ENCODE measurements around the gene CFL1.
A peak's percentile ranks its signal among the peaks of the same experiment; 100 is the strongest.

The CFL1 gene

DNA sequence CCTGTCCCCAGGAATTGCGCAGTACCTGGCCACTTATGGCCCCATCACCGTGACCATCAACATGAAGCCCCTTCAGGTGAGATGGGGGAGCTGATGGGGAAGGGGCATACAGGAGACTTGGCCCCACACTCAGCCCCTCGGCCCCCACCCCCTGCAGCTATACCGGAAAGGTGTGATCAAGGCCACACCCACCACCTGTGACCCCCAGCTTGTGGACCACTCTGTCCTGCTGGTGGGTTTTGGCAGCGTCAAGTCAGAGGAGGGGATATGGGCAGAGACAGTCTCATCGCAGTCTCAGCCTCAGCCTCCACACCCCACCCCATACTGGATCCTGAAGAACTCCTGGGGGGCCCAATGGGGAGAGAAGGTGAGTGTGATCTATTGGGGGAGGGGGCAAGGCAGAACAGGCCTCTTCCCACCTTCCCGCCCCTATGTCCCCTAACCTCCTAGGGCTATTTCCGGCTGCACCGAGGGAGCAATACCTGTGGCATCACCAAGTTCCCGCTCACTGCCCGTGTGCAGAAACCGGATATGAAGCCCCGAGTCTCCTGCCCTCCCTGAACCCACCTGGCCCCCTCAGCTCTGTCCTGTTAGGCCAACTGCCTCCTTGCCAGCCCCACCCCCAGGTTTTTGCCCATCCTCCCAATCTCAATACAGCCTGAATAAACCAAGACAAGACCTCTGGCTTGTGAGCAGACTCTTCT, 25.2 kb upstream of the CFL1 start:
- H3K27ac Mint-ChIP-seq, result no peak overlapping the region
- no peaks in the 10 kb centered on the region for H3K27me3 Mint-ChIP-seq
- H3K36me3 Mint-ChIP-seq, result no peaks in the 10 kb centered on the region
- H3K9me3 Mint-ChIP-seq (ENCODE audit: low read depth), result no peaks in the 10 kb centered on the region
- peaks cover 50% of the 10 kb centered on the region for H3K4me1 Mint-ChIP-seq (ENCODE audit: low read depth)
- H3K4me3 Mint-ChIP-seq, result no peak overlapping the region

DNA sequence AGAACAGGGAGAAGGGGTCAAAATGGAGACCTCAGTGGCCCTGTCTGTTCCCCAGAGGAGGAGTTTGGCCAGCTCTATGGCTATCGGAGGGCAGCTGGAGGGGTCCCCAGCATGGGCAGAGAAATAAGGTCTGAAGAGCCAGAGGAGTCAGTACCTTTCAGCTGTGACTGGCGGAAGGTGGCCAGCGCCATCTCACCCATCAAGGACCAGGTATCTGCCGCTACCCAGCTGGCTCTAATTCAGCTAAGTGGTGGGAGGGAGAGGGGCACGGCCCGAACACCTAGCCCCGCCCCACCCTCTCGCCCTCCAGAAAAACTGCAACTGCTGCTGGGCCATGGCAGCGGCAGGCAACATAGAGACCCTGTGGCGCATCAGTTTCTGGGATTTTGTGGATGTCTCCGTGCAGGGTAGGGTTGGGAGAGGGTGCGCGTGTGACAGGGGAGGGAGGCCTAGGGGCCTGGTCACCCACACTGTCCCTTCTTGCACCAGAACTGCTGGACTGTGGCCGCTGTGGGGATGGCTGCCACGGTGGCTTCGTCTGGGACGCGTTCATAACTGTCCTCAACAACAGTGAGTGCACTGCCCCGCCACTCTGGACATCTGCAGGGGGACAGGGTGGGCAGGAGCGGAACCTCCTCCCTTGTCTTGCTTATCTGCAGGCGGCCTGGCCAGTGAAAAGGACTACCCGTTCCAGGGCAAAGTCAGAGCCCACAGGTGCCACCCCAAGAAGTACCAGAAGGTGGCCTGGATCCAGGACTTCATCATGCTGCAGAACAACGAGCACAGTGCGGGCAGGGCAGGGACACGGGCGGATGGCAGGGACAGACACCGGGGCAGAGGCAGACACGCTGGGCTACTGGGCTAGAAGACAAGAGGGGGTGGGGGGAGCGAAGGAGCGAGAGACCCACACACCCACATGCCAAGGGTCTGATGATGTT, 24.4 kb upstream of the CFL1 start:
- Mint-ChIP-seq H3K27ac (peak overlapping the region; percentile 3), H3K36me3 (no peaks in the 10 kb centered on the region), H3K9me3 (ENCODE audit: low read depth) (no peaks in the 10 kb centered on the region), H3K27me3 (no peaks in the 10 kb centered on the region), H3K4me3 (no peak overlapping the region), H3K4me1 (ENCODE audit: low read depth) (peaks cover 55% of the 10 kb centered on the region)

DNA sequence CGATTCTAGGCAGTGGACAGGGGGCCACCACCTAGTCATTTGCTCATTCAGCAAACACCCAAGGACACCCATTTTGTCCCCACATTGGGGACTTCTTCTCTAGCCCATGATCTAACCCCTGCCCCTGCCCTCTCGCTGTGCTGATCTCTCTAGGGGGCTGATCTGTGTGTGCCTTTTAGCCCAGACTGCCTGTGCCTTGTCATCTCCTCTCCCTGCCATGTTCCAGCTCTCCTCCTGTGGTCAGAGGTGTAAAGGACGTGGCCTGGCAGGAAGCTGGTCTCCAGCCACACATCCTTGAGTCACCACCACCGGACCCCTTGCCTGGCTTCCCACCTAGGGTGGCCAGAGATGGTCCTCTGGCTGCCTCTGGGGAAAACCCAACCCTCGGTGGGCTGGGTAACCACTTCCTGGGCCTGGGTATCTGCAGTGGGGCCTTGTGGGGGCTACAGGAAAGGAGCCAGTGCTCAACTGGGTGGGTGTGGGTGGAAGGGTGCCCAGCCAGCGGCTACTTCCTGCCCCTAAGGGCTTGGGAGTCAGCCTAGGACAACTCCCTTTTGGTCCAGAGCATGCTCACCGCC, 23.0 kb upstream of the CFL1 start:
- peak overlapping the region; percentile 82 for H3K4me3 Mint-ChIP-seq
- peak overlapping the region; percentile 91 for H3K27ac Mint-ChIP-seq
- no peaks in the 10 kb centered on the region for H3K36me3 Mint-ChIP-seq
- H3K4me1 Mint-ChIP-seq (ENCODE audit: low read depth), result peaks cover 60% of the 10 kb centered on the region
- no peaks in the 10 kb centered on the region for H3K27me3 Mint-ChIP-seq
- no peaks in the 10 kb centered on the region for H3K9me3 Mint-ChIP-seq (ENCODE audit: low read depth)

DNA sequence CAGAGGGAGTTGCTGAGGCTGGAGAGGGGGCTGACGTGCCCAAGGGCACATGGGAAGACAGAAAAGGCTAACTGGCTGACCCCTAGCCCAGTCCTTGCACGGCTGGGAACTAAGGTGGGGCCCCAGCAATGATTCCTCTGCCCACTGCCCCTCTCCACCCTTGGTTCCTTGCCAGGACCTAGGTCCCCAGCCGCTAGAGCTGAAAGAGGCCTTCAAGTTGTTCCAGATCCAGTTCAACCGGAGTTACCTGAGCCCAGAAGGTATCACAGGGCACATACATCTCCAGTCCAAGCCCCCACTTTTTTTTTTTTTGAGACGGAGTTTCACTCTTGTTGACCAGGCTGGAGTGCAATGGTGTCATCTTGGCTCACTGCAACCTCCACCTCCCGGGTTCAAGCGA, 22.0 kb upstream of the CFL1 start:
- no peaks in the 10 kb centered on the region for H3K36me3 Mint-ChIP-seq
- H3K9me3 Mint-ChIP-seq (ENCODE audit: low read depth), result no peaks in the 10 kb centered on the region
- H3K4me3 Mint-ChIP-seq, result peak overlapping the region; percentile 82
- H3K4me1 Mint-ChIP-seq (ENCODE audit: low read depth), result peaks cover 58% of the 10 kb centered on the region
- peak overlapping the region; percentile 91 for H3K27ac Mint-ChIP-seq
- H3K27me3 Mint-ChIP-seq, result no peaks in the 10 kb centered on the region

DNA sequence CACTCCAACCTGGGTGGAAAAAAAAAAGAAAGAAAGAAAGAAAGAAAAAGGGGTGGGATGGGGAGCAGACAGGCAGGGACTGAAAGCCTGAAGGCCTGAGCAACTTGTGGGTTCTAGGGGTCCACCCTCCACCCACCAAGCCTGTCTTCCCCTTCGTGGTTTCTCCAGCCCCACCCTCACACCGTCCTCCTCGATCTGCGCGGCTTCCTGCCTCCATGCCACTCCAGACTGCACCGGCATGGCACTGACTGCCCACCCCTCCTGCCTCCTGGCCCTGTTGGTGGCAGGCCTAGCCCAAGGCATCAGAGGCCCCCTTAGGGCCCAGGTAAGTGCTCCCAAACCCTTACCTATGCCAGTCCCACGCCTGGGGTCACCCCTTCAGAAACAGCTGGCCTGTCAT, 21.6 kb upstream of the CFL1 start, which contains the start of gene CTSW:
TSS of gene CTSW (plus strand) at position 221 of the 400 bp plus-strand sequence. CDS start at position 239, 18 bp downstream.
- Mint-ChIP-seq H3K27ac (peak within 1 kb of the TSS; percentile 91), H3K4me3 (peak within 1 kb of the TSS; percentile 82), H3K4me1 (ENCODE audit: low read depth) (peaks cover 56% of the 10 kb centered on the region), H3K36me3 (no peaks in the 10 kb centered on the region), H3K27me3 (no peaks in the 10 kb centered on the region), H3K9me3 (ENCODE audit: low read depth) (no peaks in the 10 kb centered on the region)

DNA sequence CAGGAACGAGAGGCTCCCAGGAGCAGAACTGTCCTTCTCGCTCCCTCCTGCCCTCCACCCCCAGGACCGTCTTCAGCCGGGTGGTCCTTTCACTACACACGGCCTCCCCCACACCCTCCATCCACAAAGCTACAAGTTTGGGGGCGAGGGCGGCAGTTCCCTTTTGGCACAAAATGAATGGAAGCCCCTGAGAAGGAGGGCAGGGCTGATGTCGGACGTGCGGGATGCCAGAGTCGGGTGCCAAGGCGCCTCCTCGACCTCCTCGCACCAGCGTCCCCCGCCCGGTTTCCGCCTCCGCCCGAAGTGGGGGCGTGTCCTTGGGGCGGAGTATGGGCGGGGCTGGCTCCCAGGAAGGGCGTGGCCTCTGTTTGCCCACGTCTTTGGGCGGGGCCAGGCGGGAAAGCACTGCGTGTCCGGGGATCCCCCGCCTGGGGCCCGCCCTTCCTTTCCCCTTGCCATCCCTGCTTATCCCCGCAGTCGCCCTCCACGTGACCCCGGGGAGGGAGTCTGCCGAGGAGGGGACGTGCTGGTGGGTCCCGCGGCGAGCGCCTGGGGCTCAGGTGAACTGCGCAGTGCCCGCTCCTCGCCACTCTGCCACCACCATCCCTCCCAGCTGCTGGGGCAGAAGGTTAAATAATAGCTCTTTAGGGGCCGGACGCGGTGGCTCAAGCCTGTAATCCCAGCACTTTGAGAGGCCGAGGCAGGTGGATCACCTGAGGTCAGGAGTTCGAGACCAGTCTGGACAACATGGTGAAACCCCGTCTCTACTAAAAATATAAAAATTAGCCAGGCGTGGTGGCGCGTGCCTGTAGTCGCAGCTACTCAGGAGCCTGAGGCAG, 15.6 kb upstream of the CFL1 start:
- Mint-ChIP-seq H3K36me3 (no peaks in the 10 kb centered on the region), H3K27me3 (no peaks in the 10 kb centered on the region), H3K27ac (peak overlapping the region; percentile 77), H3K4me3 (peak overlapping the region; percentile 90), H3K4me1 (ENCODE audit: low read depth) (peaks cover 46% of the 10 kb centered on the region), H3K9me3 (ENCODE audit: low read depth) (no peaks in the 10 kb centered on the region)

DNA sequence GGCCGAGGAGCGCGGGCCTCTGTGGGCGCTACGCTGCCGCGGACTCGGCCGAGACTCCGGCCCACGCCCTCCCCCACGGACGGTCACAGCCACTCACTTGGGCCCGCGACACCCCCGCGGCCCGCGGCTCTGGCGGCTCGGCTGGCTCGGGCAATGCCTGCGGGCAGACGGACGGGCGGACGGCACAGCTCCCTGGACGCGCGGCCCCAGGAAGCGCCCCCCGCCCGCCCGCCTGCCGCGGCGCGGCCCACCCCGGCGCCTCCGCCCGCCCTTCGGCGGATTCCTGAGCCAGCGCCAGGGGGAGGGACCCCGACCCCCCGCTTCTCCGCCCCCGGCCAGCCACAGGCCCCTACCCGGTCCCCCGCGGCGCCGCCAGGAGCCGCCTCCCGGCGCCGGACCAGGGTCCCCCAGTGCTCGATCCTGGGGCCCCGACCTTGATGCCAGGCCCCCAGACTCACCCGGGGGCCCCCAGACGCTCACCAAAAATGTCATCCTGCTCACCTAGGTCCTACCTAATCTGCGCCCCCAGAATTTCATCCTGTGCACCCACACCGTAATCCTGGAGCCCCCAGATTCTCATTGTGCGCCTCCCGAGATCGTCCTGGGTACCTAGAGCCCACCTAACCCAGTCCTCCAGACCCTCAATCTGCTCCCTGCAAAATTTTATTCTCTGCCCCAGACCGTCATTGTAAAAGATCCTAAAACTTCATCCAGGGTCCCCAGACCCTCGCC, 14.8 kb upstream of the CFL1 start, which contains the start of gene EFEMP2:
TSS of gene EFEMP2 (minus strand) at position 215 of the 732 bp plus-strand sequence. CDS start 446 bp downstream, outside the sequence.
- no peaks in the 10 kb centered on the region for H3K36me3 Mint-ChIP-seq
- no peaks in the 10 kb centered on the region for H3K27me3 Mint-ChIP-seq
- no peaks in the 10 kb centered on the region for H3K9me3 Mint-ChIP-seq (ENCODE audit: low read depth)
- H3K27ac Mint-ChIP-seq, result peak within 1 kb of the TSS; percentile 77
- H3K4me3 Mint-ChIP-seq, result peak within 1 kb of the TSS; percentile 90
- H3K4me1 Mint-ChIP-seq (ENCODE audit: low read depth), result peaks cover 40% of the 10 kb centered on the region

DNA sequence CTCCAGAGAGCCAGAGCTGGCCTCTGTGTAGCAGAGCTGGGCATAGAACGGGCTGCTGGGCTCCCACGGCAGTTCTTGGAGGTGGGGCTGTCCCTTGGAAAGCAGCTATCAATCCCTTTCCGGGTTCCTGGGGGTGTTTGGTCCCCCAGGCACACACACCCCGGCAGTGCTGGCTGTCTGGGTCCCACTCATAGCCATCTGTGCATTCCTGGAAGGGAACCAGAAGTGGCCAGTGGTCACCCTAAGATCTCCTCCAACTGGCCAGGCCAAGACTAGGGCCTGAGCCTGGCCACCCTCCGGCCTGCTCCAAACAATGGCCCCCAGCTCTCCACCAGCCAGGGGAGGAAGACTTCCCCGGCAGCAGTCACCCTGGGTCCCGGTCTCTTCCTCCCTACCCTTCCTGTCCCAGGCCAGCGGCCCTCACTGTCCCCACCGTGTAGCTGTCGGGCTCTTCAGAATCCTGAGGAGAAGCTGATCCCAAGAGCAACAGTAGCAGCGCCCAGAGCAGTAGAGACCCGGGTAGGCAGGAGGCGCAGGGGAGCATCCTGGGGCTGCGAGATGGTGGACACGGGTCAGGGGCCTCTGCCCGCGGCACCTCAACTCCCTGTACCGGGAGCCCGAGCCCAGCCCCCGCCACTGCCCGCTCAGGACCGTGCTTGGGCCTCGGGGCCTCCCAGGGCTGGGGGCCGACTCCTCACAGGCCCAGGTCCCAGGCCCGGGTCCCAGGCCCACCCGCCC, 14.0 kb upstream of the CFL1 start:
- peak overlapping the region; percentile 35 for H3K4me3 Mint-ChIP-seq
- H3K4me1 Mint-ChIP-seq (ENCODE audit: low read depth), result peaks cover 41% of the 10 kb centered on the region
- H3K36me3 Mint-ChIP-seq, result no peaks in the 10 kb centered on the region
- peak overlapping the region; percentile 46 for H3K27ac Mint-ChIP-seq
- no peaks in the 10 kb centered on the region for H3K27me3 Mint-ChIP-seq
- no peaks in the 10 kb centered on the region for H3K9me3 Mint-ChIP-seq (ENCODE audit: low read depth)

DNA sequence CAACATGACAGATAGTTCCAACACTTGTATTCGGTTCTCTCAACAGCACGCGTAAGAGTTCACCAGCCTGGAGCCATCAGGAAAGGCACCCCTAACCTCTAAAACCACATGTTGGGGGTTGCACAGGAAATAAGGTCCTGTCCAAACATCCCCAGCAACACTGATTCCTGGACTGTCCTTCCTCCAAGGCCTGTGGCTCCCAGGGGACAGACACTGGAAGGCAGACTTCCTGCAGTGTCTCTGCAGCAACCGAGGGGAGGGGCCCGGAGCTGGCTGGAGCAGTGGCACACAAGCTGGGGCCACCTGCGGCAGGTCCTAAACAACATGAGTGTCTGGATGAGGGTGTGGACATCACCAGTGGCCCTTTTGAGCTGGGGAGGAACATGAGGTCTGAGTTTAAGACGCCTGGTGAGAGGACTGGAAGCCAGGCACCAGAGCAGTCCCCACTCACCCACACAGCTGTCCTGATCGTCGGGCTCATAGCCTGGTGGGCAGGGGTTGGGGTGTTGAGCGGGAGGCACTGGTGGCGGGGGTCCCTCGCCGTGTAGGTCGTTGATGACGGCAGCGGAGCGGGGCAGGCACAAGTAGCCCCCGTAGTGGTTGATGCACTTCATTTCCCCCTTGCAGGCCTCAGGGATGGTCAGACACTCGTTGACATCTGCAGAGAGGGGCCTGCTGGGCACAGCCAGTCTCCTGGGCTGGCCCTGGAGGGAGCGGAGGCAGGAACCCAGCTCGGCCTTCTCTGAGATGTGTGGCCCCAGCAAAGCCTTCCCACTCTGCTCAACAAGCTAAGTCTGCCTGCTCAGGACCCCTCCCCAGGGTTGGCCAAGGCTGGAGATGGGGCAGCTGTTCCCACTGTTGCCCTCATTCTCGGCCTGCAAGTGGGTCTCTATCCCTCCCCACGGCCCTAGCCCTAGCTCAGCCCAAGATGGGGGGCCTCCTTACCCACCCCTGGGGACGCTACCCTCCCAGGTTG, 13.0 kb upstream of the CFL1 start:
- no peak overlapping the region for H3K27ac Mint-ChIP-seq
- H3K4me3 Mint-ChIP-seq, result peak overlapping the region; percentile 35
- no peaks in the 10 kb centered on the region for H3K36me3 Mint-ChIP-seq
- peaks cover 31% of the 10 kb centered on the region for H3K4me1 Mint-ChIP-seq (ENCODE audit: low read depth)
- no peaks in the 10 kb centered on the region for H3K27me3 Mint-ChIP-seq
- no peaks in the 10 kb centered on the region for H3K9me3 Mint-ChIP-seq (ENCODE audit: low read depth)

DNA sequence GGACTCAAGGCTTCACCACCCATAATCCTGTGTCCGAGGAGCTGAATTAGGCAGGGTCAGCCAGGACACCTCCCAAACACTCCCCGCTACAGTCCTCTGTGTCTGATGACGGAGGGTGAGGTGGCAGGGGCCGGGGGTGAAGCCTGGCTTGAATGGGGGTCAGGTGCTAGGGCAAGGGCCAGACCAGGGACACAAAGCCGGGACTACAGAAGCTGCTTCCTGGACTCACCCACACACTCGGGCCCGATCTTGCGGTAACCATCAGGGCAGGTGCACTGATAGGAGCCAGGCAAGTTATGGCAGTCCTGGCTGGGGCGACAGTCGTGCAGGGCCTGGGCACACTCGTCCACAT, 12.3 kb upstream of the CFL1 start:
- Mint-ChIP-seq H3K27ac (no peak overlapping the region), H3K9me3 (ENCODE audit: low read depth) (no peaks in the 10 kb centered on the region), H3K4me1 (ENCODE audit: low read depth) (peaks cover 31% of the 10 kb centered on the region)

DNA sequence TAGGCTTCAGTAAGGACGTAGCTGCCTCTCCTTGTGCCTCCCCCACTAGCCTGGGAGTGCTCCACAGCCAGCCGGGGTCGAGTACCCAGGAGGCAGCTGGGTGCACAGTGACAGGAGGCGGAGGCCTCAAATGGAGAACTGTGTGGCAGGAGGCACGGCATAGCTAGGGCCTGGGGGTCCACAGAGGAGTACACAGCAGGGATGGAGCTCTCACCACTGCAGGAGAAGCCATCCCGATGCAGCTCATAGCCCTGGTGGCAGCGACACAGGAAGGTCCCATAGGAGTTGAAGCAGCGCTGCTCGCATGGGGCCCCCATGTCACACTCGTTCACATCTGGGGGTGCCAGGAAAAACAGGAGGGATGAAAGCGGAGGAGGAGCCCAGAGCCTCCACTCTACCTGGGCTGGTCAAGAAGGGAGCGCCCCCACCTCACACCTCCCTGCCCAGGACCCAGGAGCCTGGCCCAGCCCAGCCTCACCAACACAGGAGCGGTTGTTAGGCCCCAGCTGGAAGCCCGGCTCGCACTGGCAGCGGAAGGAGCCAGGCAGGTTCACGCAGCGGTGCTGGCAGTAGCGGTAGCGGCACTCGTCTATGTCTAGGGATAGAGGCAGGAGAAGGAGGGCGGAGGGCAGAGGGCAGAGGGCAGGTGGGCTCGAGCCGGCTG, 11.8 kb upstream of the CFL1 start:
- Mint-ChIP-seq H3K27ac (no peak overlapping the region), H3K9me3 (ENCODE audit: low read depth) (no peaks in the 10 kb centered on the region), H3K27me3 (no peaks in the 10 kb centered on the region), H3K4me3 (no peak overlapping the region), H3K4me1 (ENCODE audit: low read depth) (peaks cover 31% of the 10 kb centered on the region), H3K36me3 (no peaks in the 10 kb centered on the region)

More for the DNA sequence above, 12.3 kb upstream of the CFL1 start:
- no peaks in the 10 kb centered on the region for H3K36me3 Mint-ChIP-seq
- H3K27me3 Mint-ChIP-seq, result no peaks in the 10 kb centered on the region
- H3K4me3 Mint-ChIP-seq, result peak overlapping the region; percentile 35

DNA sequence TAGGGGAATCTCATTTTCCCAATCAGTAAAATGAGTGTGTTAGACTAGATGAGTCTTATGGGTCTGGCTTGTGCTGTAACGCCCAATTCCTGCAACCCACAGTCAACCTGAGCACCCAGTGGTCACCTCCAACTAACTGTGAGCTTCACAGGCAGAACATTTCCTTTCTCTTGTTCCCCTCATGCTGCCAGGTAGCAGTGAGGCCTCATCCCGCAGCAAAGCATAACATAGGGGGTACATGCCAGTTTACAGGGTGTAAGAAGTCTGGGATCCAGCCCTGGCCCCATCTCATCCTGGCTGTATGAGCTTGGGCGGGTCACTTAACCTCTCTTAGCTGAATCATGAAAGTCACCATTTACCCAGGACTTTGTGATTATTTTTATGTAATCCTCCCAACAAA, 10.9 kb upstream of the CFL1 start:
- Mint-ChIP-seq H3K9me3 (ENCODE audit: low read depth) (no peaks in the 10 kb centered on the region), H3K36me3 (no peaks in the 10 kb centered on the region), H3K4me3 (no peak overlapping the region), H3K27ac (no peak overlapping the region), H3K4me1 (ENCODE audit: low read depth) (peaks cover 30% of the 10 kb centered on the region), H3K27me3 (no peaks in the 10 kb centered on the region)
